ENCODE measurements around the gene USP22.

DNA sequence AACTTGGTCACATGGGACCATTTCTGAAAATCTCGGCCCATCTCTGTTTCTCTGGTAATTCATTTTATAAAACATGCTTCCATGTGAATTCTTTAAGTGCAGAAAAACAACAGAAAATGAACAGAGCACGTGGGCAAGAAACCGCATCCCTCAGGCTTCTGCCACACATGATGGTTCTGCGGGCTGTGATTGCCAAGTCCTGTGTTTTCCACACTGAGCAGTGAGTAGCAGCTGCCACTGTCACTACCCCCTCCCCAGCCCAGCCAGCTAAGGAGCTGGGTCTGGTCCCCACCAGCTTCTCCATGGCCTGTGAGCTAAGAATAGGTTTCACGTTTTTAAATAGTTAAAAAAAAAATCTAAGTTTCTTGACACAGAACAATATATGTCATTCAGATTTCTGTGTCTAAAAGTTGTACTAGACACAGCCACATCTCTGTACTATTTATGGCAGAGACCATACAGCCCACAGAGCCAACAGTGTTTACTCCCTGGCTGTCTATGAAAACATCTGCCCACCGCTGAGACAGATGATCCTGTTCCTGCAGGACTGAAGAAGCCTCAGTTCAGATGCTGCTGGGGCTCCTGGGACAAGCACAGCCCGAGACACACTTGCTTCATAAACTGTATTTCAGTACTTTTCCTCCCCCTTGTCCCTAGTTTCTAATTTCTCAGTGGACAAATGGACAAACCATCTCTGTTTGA, 41.5 kb downstream of the USP22 start:
- TF ChIP-seq, protein P1, sequence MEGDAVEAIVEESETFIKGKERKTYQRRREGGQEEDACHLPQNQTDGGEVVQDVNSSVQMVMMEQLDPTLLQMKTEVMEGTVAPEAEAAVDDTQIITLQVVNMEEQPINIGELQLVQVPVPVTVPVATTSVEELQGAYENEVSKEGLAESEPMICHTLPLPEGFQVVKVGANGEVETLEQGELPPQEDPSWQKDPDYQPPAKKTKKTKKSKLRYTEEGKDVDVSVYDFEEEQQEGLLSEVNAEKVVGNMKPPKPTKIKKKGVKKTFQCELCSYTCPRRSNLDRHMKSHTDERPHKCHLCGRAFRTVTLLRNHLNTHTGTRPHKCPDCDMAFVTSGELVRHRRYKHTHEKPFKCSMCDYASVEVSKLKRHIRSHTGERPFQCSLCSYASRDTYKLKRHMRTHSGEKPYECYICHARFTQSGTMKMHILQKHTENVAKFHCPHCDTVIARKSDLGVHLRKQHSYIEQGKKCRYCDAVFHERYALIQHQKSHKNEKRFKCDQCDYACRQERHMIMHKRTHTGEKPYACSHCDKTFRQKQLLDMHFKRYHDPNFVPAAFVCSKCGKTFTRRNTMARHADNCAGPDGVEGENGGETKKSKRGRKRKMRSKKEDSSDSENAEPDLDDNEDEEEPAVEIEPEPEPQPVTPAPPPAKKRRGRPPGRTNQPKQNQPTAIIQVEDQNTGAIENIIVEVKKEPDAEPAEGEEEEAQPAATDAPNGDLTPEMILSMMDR (IDR thresholded peaks at IDR 0.05), result no peak
- no peak for TF ChIP-seq POLR2A (IDR thresholded peaks at IDR 0.05)
